HepG2 (cell line): ENCODE results near the gene CDO1. TPM values are rescaled to one million over a fixed set of nuclear protein-coding genes. Genes with fewer than 3 reads are reported as not detected.

ENCODE experiments used
- ARNTL ChIP-seq: sonication (generic); formaldehyde crosslinking; IDR thresholded peaks from 2 replicates; pipeline ENCODE4 v1.4.0; 2020; ENCODE audit warnings: mild to moderate bottlenecking, missing genetic modification reagents
- ATM ChIP-seq: fragments of 450-650 bp; IDR thresholded peaks from 2 replicates; pipeline ENCODE4 v1.7.1; 2017; ENCODE audit warnings: mild to moderate bottlenecking, borderline replicate concordance
- FOXC1 ChIP-seq: sonication (generic); formaldehyde crosslinking; IDR thresholded peaks from 2 replicates; pipeline ENCODE4 v1.8.0; 2022; ENCODE audit warnings: mild to moderate bottlenecking, missing genetic modification reagents, borderline replicate concordance
- FOXM1 ChIP-seq: sonication (generic); formaldehyde crosslinking; IDR thresholded peaks from 2 replicates; pipeline ENCODE4 v1.5.0; 2020; ENCODE audit warnings: missing genetic modification reagents
- HNRNPLL ChIP-seq: fragments of 200-400 bp; formaldehyde crosslinking; IDR thresholded peaks from 2 replicates; pipeline ENCODE4 v1.6.1; 2017; ENCODE audit warnings: mild to moderate bottlenecking, low read depth, low read length; ENCODE audit not compliant: poor library complexity, severe bottlenecking
- IKZF4 ChIP-seq: sonication (generic); formaldehyde crosslinking; IDR thresholded peaks from 2 replicates; pipeline ENCODE4 v1.5.1; 2020; ENCODE audit warnings: borderline replicate concordance, mild to moderate bottlenecking, low read depth, missing genetic modification reagents; ENCODE audit errors: not compliant biosample characterization
- NCOA2 ChIP-seq: sonication (generic); formaldehyde crosslinking; IDR thresholded peaks from 2 replicates; pipeline ENCODE4 v1.8.0; 2022; ENCODE audit warnings: inconsistent platforms
- NFIB ChIP-seq: sonication (generic); formaldehyde crosslinking; IDR thresholded peaks from 2 replicates; pipeline ENCODE4 v1.9.0; 2021; ENCODE audit warnings: missing genetic modification reagents, mild to moderate bottlenecking, borderline replicate concordance
- NFYB ChIP-seq: sonication (generic); formaldehyde crosslinking; IDR thresholded peaks from 2 replicates; pipeline ENCODE4 v1.4.0; 2020; ENCODE audit warnings: missing genetic modification reagents
- POGZ ChIP-seq: sonication (generic); formaldehyde crosslinking; IDR thresholded peaks from 2 replicates; pipeline ENCODE4 v1.4.0; 2020; ENCODE audit warnings: mild to moderate bottlenecking, missing genetic modification reagents
- SAFB2 ChIP-seq: sonication (generic); formaldehyde crosslinking; IDR thresholded peaks from 2 replicates; pipeline ENCODE4 v1.5.1; 2020; ENCODE audit warnings: missing genetic modification reagents, low read depth, mild to moderate bottlenecking, borderline replicate concordance
- SIX4 ChIP-seq: sonication (generic); formaldehyde crosslinking; IDR thresholded peaks from 2 replicates; pipeline ENCODE4 v1.4.0; 2020; ENCODE audit warnings: missing genetic modification reagents
- SKI ChIP-seq: fragments of 450-650 bp; IDR thresholded peaks from one replicate; pipeline ENCODE4 v1.6.1; 2018; ENCODE audit warnings: mild to moderate bottlenecking; ENCODE audit not compliant: partially characterized antibody
- SOX13 ChIP-seq, 3 experiments: fragments of 450-650 bp in 1 of 3; sonication (generic) in 1 of 3; formaldehyde crosslinking in 1 of 3; IDR thresholded peaks in 2 of 3; conservative IDR thresholded peaks in 1 of 3; 2 replicates each; pipeline versions ENCODE4 v1.5.0 to v1.6.1; 2016 to 2020; ENCODE audit warnings: antibody characterized with exemption in 1 of 3, mild to moderate bottlenecking in 1 of 3, missing compliant biosample characterization in 1 of 3, missing genetic modification reagents in 1 of 3, moderate library complexity in 1 of 3
- ZBTB7A ChIP-seq: sonication (generic); formaldehyde crosslinking; IDR thresholded peaks from 2 replicates; pipeline ENCODE4 v1.8.0; 2022; ENCODE audit warnings: mild to moderate bottlenecking, missing genetic modification reagents
- ZKSCAN1 ChIP-seq: fragments of 150-350 bp; IDR thresholded peaks from 2 replicates; pipeline ENCODE4 v1.6.1; 2014; ENCODE audit warnings: low read length
- ZMYM4 ChIP-seq: sonication (generic); formaldehyde crosslinking; IDR thresholded peaks from 2 replicates; pipeline ENCODE4 v1.8.1; 2023; ENCODE audit warnings: mild to moderate bottlenecking, missing genetic modification reagents
- ZNF260 ChIP-seq: sonication (generic); formaldehyde crosslinking; IDR thresholded peaks from 2 replicates; pipeline ENCODE4 v1.4.0; 2020; ENCODE audit warnings: missing genetic modification reagents, low read depth, mild to moderate bottlenecking, borderline replicate concordance
- ZNF337 ChIP-seq: sonication (generic); formaldehyde crosslinking; IDR thresholded peaks from 2 replicates; pipeline ENCODE4 v1.5.1; 2020; ENCODE audit warnings: missing genetic modification reagents, low read depth, mild to moderate bottlenecking, borderline replicate concordance
- ZNF33A ChIP-seq: sonication (generic); formaldehyde crosslinking; IDR thresholded peaks from 2 replicates; pipeline ENCODE4 v1.5.1; 2020; ENCODE audit warnings: missing genetic modification reagents, mild to moderate bottlenecking, moderate library complexity, borderline replicate concordance
- ZNF674 ChIP-seq: sonication (generic); formaldehyde crosslinking; IDR thresholded peaks from 2 replicates; pipeline ENCODE4 v1.5.0; 2020; ENCODE audit warnings: low read depth, mild to moderate bottlenecking, missing genetic modification reagents
- ZNF746 ChIP-seq: sonication (generic); formaldehyde crosslinking; IDR thresholded peaks from 2 replicates; pipeline ENCODE4 v1.8.0; 2022; ENCODE audit warnings: mild to moderate bottlenecking, missing genetic modification reagents
- ZNF768 ChIP-seq: sonication (generic); formaldehyde crosslinking; IDR thresholded peaks from 2 replicates; pipeline ENCODE4 v1.4.0; 2020; ENCODE audit warnings: missing genetic modification reagents
- ZNF781 ChIP-seq: sonication (generic); formaldehyde crosslinking; IDR thresholded peaks from 2 replicates; pipeline ENCODE4 v1.5.1; 2020; ENCODE audit warnings: borderline replicate concordance, mild to moderate bottlenecking, missing genetic modification reagents; ENCODE audit errors: not compliant biosample characterization
- ZSCAN22 ChIP-seq: sonication (generic); formaldehyde crosslinking; IDR thresholded peaks from 2 replicates; pipeline ENCODE4 v1.4.0; 2020; ENCODE audit warnings: mild to moderate bottlenecking, missing genetic modification reagents
- polyA plus RNA-seq, 8 experiments: library from polyadenylated mRNA; depleted of rRNA in 3 of 8; stranded (reverse) in 7 of 8; unstranded in 1 of 8; fragments of >200 nt; fragmentation: Illumina TruSeq in 4 of 8; extraction: Trizol in 4 of 8; gene quantifications; 2 replicates each; pipeline versions ENCODE4 v1.2.1 to v1.2.3, GENCODE V29; 2011 to 2016; ENCODE audit warnings: low read depth in 4 of 8, missing spikeins in 1 of 8, mixed read lengths in 1 of 8; ENCODE audit not compliant: insufficient read depth in 1 of 8
- total RNA-seq, 5 experiments: library from RNA; depleted of rRNA; stranded (reverse); fragments of >200 nt; fragmentation: Illumina TruSeq; extraction: Trizol; gene quantifications; 2 replicates each; pipeline ENCODE4 v1.2.3, GENCODE V29; 2016; ENCODE audit warnings: low read depth in 1 of 5
- TF ChIP-seq, protein P1 (sequence below): sonication (generic); formaldehyde crosslinking; IDR thresholded peaks from 2 replicates; pipeline ENCODE4 v1.8.0; 2022; ENCODE audit warnings: mild to moderate bottlenecking, missing genetic modification reagents, borderline replicate concordance
- TF ChIP-seq, protein P2 (sequence below): sonication (generic); formaldehyde crosslinking; IDR thresholded peaks from 2 replicates; pipeline ENCODE4 v1.4.0; 2020; ENCODE audit warnings: mild to moderate bottlenecking, missing genetic modification reagents
- TF ChIP-seq, protein P3 (sequence below): sonication (generic); formaldehyde crosslinking; IDR thresholded peaks from 2 replicates; pipeline ENCODE4 v1.5.0; 2020; ENCODE audit warnings: missing genetic modification reagents

CDO1 gene
- total and polyA plus RNA-seq, 2 of the 13 experiments (the other 11 are each of a cell fraction or from before 2014, with no cell fraction given): 3.2 to 4.4 TPM

DNA sequence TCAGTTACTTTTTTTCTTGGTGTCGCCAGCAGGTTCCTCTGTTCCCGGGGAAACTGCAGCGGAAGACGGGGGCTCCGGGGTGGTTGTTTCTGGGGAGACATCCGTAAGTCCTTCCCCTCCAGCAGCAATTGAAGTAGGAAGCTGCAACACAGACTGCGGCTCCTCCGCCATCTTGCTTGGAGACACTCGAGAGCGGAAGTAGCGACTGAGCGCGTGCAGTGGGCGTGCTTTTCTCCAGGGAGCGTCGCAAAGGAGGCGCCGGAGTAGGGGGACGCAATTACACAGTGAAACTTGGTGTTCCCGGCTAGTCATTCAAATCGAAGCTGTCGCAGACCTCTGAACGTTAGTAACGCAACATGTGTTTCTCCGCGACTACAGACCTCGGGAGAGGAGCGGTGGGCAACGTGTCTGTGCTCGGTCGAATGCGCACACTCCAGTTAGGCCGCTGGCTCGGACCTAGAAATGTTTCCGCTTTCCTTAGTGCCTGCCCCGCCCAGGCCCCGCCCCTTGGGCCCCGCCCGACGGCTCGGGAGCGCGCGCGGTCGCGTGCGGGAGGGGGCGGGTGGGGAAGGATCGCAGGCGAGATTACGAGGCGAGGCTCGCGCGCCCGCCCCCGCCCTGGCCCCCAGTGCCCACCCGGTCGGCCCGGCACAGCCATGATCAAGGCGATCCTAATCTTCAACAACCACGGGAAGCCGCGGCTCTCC lies 25.1 kb upstream of the CDO1 start, which contains the start of the genes AP3S1 and ATG12 (continued):
- TF ChIP-seq ZNF33A (CRISPR knock-in tag) (peak; percentile 71; the same call in 1 of the 2 replicates), SOX13 (IDR thresholded peaks at IDR 0.05) (no peak), SOX13 (CRISPR knock-in tag; conservative IDR thresholded peaks at IDR 0.05 in 1 of 2, IDR thresholded peaks at IDR 0.05 in 1 of 2) (peak in 1 of 2 experiments; percentile 49; a peak in 2 of 4 replicates), SAFB2 (CRISPR knock-in tag) (no peak), ZNF768 (CRISPR knock-in tag) (0 out of 2 replicates have a peak, but pooled peaks have one; percentile 21), ZBTB7A (CRISPR knock-in tag) (no peak), IKZF4 (CRISPR knock-in tag) (peak; percentile 69), ATM (no peak), ARNTL (peak; percentile 83), ZNF746 (CRISPR knock-in tag) (peak; percentile 23; the same call in 1 of the 2 replicates), FOXM1 (no peak), POGZ (CRISPR knock-in tag) (peak; percentile 83), ZNF337 (CRISPR knock-in tag) (peak; percentile 86; the same call in 1 of the 2 replicates), SIX4 (0 out of 2 replicates have a peak, but pooled peaks have one; percentile 57), ZKSCAN1 (no peak), NFIB (CRISPR knock-in tag) (no peak), ZNF674 (CRISPR knock-in tag) (peak; percentile 29; the same call in 1 of the 2 replicates), SKI (peak; percentile 28), ZMYM4 (CRISPR knock-in tag) (peak; percentile 93), HNRNPLL (peak; percentile 77), NFYB (CRISPR knock-in tag) (peak; percentile 20; the same call in 1 of the 2 replicates), NCOA2 (peak; percentile 76), ZSCAN22 (CRISPR knock-in tag) (no peak), ZNF781 (CRISPR knock-in tag) (peak; percentile 79), ZNF260 (CRISPR knock-in tag) (no peak), FOXC1 (CRISPR knock-in tag) (peak; percentile 91)
- TF ChIP-seq, protein P1, sequence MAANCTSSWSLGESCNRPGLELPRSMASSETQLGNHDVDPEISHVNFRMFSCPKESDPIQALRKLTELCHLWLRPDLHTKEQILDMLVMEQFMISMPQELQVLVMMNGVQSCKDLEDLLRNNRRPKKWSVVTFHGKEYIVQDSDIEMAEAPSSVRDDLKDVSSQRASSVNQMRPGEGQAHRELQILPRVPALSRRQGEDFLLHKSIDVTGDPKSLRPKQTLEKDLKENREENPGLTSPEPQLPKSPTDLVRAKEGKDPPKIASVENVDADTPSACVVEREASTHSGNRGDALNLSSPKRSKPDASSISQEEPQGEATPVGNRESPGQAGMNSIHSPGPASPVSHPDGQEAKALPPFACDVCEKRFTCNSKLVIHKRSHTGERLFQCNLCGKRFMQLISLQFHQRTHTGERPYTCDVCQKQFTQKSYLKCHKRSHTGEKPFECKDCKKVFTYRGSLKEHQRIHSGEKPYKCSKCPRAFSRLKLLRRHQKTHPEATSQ: peak; percentile 73; the same call in 1 of the 2 replicates
- TF ChIP-seq, protein P2, sequence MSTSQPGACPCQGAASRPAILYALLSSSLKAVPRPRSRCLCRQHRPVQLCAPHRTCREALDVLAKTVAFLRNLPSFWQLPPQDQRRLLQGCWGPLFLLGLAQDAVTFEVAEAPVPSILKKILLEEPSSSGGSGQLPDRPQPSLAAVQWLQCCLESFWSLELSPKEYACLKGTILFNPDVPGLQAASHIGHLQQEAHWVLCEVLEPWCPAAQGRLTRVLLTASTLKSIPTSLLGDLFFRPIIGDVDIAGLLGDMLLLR (CRISPR knock-in tag): peak; percentile 52; the same call in 1 of the 2 replicates
- TF ChIP-seq, protein P3, sequence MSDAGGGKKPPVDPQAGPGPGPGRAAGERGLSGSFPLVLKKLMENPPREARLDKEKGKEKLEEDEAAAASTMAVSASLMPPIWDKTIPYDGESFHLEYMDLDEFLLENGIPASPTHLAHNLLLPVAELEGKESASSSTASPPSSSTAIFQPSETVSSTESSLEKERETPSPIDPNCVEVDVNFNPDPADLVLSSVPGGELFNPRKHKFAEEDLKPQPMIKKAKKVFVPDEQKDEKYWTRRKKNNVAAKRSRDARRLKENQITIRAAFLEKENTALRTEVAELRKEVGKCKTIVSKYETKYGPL (CRISPR knock-in tag): peak; percentile 55; the same call in 1 of the 2 replicates
